COR-L47 (cell line): Measurements from ENCODE around the gene OR51A7.
"Not testable (repeated sequence)": the region's sequence is repeated elsewhere in the genome, so short reads cannot be mapped to it uniquely, and the experiment has no call there.

ENCODE experiments used
- DNase-seq: peaks from one replicate; lab custom pipeline; 2025; lab: John Stamatoyannopoulos, UW

The OR51A7 gene, protein sequence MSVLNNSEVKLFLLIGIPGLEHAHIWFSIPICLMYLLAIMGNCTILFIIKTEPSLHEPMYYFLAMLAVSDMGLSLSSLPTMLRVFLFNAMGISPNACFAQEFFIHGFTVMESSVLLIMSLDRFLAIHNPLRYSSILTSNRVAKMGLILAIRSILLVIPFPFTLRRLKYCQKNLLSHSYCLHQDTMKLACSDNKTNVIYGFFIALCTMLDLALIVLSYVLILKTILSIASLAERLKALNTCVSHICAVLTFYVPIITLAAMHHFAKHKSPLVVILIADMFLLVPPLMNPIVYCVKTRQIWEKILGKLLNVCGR

DNA sequence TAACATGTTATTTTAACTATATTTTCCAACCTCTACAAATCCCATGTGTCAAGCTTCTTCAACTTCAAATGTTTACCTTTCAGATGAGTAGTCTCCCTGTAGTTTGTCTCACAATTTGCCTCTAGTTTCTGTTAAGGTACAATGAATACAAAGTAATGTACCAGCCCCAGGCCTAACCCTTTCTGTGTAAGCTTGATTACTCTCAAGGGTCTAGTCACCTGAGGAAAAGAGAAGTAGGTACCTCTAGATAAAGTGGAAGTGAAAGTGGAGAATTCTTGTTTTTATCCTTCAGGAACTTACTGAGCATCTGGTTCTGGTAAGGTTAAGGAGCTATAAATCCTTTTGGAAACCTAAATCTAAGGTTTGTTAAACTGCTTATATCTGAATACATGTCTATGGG is at the start of gene OR51A7:
Gene OR51A7 (plus strand): TSS at position 300 of the 400 bp plus-strand sequence. CDS start 3,587 bp downstream, outside the sequence.
- no peak for DNase-seq

DNA sequence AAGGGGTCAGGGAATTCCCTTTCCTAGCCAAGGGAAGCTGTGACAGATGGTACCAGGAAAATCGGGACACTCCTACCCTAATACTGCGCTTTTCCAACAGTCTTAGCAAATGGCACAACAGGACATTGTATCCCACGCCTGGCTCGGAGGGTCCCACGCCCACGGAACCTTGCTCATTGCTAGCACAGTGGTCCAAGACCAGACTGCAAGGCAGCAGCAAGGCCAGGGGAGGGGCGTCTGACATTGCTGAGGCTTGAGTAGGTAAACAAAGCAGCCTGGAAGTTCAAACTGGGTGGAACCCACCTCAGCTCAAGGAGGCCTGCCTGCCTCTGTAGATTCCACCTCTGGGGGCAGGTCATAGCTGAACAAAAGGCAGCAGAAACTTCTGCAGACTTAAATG is 49.3 kb upstream of the OR51A7 start:
- not testable (repeated sequence) for DNase-seq

DNA sequence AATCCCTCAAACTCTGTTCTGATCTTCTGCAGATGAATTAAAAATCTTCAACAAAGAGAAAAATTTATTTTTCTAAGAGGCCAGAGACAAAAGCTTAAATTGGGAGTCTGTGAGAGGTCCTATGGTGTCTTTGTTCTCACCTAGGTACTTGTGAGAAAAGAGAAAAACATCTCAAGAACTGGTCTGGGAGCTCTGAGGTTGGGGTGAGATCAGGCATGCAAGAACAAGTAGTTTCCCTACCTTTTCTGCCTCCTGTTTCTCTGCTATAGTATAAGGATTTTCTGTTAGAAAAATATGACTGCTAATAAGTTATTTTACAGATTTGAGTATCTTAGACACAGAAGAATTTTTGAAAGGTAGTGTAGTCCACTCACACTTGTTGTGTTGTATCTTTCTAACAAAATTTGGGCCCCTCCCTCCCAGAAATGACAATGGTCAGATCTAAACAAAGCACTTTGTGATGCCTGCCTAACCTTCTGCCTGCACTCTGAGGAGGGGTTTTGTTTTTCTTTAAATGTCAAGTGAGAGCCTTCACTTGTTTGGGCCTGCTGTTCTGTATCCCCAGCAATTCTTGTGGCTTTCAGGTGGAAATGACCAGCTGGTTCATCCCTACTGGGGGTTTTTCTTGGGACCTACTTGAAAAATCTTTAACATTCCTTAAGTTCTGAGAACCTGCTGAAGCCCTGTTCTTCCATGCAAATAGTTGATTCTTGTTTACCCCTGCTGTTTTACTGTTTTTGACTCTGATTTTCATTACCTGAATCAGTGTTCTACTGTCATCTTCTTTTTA is 40.9 kb upstream of the OR51A7 start:
- DNase-seq, result no peak

DNA sequence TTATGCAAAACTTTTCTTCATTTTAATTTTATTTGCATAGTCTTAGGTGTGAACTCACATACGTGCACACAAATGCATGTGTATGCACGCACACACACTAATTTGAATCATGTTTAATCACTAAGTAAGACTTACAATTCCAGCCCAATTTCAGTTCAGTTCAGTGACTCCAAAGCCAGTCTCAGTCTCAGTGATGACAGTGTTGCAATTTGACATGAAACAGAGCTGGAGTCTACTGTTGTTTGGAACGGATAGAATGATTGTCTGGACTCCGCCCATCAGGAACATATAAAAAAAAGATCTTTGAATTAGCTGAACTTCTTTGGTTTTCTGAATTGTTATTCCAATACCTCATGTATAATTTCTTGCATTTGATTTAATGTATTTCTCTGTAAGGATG is 39.7 kb upstream of the OR51A7 start:
- DNase-seq, result no peak

DNA sequence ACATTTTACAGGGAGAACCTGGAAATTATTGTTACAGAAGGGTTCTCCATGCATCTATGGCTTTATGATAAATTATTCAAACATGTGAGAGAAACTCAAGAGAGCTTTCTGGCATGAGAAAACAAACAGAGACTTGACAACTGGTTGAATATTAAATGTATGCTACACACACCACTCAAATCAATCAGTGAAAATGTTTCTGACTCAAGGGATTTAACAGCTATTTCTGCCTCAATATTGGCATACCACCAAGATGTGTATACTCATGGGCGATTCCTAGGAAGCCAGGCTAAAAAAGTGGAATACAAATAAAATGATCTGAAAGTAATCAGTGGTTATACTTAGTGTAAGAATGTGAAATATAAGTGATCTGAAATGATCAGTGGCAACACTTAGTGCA is 37.7 kb upstream of the OR51A7 start:
- DNase-seq, result no peak

DNA sequence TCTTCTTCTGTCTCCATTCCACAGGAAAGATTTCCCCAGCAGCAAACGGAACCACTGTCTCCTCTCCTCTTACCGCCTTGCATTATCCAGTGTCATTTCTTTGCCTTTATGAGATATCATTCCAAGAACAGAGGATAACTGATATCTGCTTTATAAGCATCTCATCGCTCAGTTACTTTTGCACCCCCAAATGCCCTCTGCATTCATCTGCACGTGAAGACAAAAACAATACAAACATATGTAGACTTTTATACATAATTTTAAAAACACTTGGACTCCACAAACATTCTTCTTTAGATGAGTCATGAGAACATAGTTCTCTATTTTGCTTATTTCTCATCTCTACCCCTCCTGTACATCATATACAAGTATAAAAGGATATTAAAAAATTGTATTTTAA is 22.4 kb upstream of the OR51A7 start:
- DNase-seq, result no peak

DNA sequence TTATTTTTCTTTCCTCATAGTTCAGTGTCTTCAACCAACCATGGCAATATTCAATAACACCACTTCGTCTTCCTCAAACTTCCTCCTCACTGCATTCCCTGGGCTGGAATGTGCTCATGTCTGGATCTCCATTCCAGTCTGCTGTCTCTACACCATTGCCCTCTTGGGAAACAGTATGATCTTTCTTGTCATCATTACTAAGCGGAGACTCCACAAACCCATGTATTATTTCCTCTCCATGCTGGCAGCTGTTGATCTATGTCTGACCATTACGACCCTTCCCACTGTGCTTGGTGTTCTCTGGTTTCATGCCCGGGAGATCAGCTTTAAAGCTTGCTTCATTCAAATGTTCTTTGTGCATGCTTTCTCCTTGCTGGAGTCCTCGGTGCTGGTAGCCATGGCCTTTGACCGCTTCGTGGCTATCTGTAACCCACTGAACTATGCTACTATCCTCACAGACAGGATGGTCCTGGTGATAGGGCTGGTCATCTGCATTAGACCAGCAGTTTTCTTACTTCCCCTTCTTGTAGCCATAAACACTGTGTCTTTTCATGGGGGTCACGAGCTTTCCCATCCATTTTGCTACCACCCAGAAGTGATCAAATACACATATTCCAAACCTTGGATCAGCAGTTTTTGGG is 21.6 kb upstream of the OR51A7 start, which contains the start of gene OR51T1:
Gene OR51T1 (plus strand): TSS at position 41 of the 641 bp plus-strand sequence. CDS start 0 bp downstream, at position 41.
- no peak for DNase-seq

DNA sequence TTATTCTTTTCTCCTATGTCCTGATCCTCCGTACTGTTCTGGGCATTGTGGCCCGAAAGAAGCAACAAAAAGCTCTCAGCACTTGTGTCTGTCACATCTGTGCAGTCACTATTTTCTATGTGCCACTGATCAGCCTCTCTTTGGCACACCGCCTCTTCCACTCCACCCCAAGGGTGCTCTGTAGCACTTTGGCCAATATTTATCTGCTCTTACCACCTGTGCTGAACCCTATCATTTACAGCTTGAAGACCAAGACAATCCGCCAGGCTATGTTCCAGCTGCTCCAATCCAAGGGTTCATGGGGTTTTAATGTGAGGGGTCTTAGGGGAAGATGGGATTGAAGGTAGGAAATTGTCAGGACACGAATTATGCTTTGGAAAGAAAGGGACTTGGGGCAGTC is 21.0 kb upstream of the OR51A7 start:
- DNase-seq, result no peak

DNA sequence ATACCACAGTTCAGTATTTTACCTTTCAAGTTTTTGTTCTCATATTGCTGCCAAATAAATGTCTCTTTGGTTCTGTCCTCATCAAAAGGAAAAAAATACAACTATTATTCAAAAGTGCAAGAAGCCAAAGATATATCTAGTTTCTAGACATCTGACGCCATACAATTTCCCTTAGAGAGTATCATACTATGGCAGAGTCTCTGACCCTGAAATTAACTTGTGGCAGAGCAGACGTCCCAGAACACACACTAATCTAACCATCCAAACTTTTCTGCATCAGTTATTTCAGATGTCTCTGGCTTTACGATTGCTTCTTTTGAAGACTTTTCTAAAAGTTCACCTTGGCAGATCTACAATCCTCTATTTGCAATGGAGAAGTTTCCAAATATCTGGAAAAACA is 19.2 kb upstream of the OR51A7 start:
- DNase-seq, result no peak

DNA sequence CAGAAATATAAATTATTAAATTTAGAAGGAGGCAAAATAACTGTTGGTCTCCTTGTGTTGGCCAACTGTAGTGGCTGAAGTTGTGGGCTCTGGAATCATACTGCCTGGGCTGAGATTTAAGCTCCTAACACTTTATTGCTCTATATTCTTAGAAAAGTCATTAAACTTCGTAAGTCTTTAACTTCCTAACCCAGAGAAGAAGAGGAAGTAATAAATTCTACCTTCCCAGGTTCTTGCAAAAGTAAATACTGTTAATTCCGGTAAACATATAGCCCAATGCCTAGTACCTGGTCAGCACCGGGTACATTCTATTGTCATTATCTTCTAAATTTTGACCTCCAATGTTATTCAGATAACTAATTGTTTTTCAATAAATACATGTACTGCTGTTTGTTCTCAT is 17.4 kb upstream of the OR51A7 start:
- DNase-seq, result no peak

DNA sequence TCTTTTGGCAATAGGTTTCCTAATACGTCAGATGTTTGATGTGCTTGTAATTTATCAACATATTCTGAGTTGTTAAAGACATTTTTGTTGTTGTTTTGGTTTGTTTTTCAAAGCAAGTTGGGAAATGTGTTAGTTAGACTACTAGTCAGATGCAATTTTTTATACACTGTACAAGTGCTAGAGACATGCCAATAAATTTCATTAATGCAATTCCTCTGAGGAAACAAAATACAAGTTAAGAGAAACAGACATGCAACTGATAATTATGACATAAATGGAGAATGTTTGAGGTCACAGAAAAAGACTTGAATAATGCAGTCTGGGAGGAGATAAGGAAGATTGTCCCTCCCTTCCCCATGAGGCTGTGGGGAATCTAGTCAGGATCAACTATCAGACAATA is 16.0 kb upstream of the OR51A7 start:
- no peak for DNase-seq

DNA sequence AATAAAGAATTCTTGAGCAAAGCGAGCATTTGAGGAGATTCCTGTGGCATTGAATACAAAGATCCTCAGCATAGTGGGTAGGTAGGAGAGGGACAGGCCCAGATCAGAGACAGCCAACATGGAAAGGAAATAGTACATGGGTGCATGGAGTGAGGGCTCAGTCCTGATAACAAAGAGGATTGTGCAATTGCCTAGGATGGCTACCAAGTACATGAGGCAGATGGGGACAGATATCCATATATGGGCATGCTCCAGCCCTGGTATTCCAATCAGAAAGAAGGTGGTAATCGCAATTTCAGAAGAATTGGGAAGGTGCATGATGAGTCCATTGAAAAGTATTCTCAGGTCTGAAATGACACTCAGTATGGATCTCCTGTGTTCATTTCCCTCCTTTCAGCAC is 13.3 kb upstream of the OR51A7 start:
- DNase-seq, result no peak

DNA sequence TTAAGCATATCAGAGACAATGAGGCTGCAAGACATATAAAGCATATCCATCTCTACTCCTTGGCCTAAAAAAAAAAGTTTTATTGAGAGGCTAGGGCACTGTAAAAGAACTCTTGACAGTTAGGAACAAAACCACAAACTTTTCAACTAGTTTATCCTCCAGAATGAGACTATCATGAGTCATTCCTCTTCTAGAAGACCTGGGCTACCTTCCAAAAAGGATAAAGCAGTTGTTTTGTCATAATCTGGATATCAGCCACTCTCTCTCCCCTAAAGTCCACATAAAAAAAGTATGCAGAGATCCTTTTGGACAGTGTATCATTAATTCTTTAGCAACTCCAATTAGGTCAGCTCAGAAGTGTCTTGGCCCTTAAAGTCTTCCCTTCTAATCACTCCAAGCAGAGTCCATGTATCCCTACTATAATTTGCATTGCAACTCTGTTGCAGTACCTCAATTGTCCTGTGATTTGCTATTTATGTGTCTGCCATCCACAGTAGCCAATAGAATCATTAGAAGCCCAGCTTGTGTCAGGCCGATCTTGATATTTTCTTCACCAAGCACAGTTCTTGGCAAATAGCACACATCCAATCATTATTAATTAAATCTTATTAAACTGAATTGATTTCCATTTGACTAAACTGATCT is 11.5 kb upstream of the OR51A7 start:
- DNase-seq, result no peak

DNA sequence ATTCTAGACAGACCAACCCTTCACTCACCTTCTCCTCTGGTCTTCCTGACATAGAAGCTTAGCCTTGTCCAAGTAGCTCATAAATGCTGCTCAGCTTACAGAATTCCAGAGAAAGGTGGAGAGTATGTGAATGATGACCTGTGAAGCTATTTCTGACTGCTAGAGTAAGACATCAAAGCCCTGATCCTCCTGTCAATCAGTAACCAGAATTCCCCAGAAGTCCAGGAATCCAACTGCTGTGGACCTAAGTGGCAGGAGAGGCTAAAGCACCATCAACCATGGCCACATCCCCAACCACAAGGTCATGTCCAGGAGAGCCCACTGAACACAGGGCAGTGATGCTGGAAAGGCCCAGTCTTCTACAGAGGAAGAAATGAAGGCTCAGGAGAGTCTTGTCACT is 13.0 kb downstream of the OR51A7 start:
- no peak for DNase-seq

DNA sequence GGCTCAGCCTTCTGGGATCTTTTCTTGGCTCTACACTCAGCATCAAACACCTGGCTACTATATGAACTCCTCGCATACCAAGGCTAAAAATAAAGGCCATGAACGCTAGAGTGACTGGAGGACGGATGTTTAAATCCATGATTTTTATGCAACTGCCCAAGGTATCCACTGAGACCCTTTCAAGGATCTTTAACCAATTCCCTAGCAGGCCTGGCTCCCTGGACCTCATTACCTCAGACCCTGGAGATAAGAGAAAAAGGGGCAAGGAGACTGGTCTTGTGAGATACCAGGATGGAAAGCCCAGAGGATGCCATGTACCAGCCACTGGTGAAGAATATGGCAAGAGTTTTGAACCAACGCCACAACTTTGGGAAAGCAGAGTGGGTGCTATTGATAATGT is 15.7 kb downstream of the OR51A7 start, which contains the start of gene OR51G2:
Gene OR51G2 (minus strand): TSS at position 101 of the 400 bp plus-strand sequence. CDS start 3,687 bp downstream, outside the sequence.
- no peak for DNase-seq

DNA sequence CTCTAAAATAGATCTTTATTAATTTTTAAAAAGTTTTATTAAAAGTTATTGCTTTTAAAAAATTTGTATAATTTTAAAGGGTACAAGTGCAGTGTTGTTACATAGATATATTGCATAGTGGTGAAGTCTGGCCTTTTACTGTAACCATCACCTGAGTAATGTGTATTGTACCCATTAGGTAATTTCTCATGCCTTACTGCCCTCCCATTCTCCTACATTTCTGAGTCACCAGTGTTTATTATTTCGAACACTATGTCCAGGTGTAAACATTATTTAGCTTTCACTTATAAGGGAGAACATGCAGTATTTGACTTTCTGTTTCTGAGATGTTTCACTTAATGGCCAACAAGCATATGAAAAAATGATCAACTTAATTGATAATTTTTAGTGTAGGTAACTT is 18.2 kb downstream of the OR51A7 start:
- no peak for DNase-seq

DNA sequence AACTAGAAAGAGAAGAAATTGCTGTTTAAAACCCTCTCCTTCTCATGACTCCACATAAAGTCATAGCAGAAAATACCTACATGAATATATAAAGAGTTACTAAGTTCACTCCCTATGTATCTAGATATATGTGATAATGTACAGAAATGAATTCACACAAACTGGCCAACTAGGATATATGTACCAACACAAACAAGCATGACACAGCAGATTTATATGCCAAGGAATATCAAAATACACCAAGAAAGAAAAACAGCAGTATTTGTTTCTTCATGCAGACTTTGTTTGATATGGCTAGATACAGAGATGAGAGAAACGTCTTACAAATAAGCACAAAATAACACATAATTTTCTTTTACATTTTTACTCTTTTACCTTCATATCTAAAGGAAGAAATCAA is 18.7 kb downstream of the OR51A7 start:
- DNase-seq, result no peak

DNA sequence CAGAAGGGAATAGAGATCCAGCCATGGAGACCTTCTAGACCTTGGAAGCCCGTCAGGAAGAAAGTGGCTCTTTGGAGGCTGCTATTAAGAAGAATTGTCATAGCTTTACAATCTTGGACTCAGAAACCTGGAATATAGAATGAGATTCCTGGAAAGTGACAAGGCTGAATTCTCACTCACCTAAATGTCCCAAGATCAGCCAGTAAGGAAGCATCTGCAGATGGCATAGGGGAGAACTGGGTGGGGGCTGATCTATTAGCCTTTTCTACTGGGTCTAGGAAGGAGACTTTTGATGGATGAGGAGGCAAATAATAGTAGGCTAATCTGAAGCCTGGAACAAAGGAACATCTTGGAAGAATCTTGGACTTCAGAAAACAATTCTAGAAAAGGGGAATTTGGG is 20.7 kb downstream of the OR51A7 start, which contains the start of gene OR51G1:
Gene OR51G1 (minus strand): TSS at position 101 of the 400 bp plus-strand sequence. CDS start 0 bp downstream, at position 101.
- no peak for DNase-seq

DNA sequence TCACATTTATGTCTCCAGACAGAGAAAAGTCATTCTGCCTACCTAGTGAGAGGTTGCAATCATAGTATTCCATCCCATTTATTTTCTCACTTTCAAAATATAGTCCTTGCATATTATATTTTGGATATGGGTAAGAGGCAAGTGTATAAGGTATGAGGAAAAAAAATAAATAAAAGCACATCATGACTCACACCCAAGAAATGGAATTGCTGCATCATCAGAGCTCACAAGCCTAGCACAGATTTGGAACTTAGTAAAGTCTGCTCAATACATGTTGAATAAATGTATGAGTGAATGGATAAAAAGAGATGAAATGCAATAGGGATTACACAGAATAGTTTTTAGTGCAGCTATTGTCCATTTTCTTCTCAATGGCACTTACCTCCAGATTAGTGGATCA is 23.0 kb downstream of the OR51A7 start:
- no peak for DNase-seq

DNA sequence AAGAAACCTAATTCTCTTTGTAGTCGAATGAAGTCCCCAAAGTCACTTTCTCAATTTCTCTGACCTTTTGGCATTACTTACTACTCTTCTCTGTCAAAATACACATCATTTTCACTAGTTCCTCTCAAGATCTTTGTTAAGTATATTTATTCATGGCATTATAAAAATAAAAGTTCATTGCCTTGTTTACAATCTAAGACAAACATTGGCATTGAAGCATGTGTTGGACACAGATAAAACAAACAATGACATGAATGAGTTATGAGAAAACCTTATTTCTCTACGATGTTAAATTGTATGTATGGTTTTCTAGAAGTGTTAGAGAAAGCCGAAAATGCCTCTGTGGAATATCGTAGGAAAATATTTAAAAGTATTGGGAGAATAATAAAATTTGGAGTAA is 29.2 kb downstream of the OR51A7 start:
- no peak for DNase-seq

DNA sequence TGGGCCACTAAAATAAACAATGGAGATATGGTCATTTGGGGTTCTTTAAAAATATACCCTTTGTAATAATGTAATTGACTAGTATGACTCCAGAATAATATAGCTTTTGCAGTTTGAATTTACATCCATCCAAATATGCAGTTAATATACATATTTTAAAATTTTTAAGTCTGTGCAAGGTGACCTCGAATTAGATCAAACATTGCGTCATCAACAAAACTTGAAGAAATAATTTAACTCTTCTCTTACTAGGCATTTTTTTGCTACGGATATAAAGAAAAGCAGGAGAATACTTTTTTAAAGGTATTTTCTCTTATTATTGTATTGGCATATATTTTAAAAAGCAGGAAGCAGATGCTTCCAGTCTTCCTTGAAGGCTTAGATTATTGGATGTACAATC is 33.2 kb downstream of the OR51A7 start:
- DNase-seq, result no peak

DNA sequence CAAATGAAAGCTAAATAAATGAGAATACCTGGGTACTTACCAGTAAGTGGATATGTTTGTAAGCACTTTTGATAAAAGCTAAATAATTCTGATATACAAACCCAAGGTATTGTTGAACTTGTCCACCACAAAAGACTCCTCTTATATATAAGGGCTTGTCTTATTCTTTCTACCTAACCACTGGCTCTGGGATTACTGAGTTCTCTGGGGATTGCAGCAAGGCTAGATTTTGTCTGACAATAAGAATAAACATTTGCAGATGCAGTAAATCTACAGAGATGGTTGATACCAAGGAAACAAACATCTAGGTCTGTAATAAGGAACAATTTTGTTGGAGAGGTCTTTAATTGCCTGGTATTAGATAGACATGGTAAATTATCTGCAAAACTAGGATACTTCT is 43.9 kb downstream of the OR51A7 start, which contains the start of gene OR51A4:
Gene OR51A4 (minus strand): TSS at position 101 of the 400 bp plus-strand sequence. CDS start 505 bp downstream, outside the sequence.
- DNase-seq, result no peak
